ENCODE measurements around the gene COQ10A.

COQ10A gene

DNA sequence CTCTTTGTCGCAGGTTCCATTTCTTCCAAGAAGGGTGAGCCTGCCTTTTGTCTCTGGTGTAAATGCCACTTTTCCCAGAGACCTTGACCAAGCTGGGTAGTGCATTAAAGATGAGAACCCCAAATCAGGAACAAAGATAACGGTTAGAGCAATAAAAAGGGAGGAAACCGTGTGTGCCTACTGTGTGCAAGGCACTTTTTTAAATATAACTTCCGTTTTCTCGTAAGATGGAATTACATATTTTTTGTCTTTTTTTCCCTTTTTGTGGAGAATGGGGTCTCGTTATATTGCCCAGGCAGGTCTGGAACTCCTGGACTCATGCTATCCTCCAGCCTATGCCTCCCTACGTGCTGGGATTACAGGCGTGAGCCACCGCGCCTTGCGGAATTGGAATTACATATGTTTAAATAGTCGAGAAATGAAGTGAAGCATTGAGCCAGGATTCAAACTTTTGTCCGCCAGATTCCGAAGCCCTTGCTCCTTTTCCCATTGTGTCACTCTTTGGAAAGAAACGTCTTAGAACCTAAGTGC lies 43.1 kb upstream of the COQ10A start:
- H3K27ac ChIP-seq (ENCODE audit: low read depth, low read length), result peak overlapping the region; percentile 46
- no peaks in the 10 kb centered on the region for H3K36me3 ChIP-seq (ENCODE audit: low read length)
- TF ChIP-seq, protein P1, sequence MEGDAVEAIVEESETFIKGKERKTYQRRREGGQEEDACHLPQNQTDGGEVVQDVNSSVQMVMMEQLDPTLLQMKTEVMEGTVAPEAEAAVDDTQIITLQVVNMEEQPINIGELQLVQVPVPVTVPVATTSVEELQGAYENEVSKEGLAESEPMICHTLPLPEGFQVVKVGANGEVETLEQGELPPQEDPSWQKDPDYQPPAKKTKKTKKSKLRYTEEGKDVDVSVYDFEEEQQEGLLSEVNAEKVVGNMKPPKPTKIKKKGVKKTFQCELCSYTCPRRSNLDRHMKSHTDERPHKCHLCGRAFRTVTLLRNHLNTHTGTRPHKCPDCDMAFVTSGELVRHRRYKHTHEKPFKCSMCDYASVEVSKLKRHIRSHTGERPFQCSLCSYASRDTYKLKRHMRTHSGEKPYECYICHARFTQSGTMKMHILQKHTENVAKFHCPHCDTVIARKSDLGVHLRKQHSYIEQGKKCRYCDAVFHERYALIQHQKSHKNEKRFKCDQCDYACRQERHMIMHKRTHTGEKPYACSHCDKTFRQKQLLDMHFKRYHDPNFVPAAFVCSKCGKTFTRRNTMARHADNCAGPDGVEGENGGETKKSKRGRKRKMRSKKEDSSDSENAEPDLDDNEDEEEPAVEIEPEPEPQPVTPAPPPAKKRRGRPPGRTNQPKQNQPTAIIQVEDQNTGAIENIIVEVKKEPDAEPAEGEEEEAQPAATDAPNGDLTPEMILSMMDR (IDR thresholded peaks at IDR 0.05; ENCODE audit: insufficient read depth, low read length, poor library complexity, severe bottlenecking), result no peak
- TF ChIP-seq EZH2phosphoT487 (conservative IDR thresholded peaks at IDR 0.05; ENCODE audit: low read length), result no peak
- peak overlapping the region; percentile 96 for H3K9ac ChIP-seq (ENCODE audit: low read length)
- H3K4me2 ChIP-seq (ENCODE audit: low read depth, low read length, poor library complexity, severe bottlenecking), result peak overlapping the region; percentile 96
- no peaks in the 10 kb centered on the region for H3K9me2 ChIP-seq (replicated peaks; ENCODE audit: insufficient read depth, low read length)
- no peaks in the 10 kb centered on the region for H4K20me1 ChIP-seq (ENCODE audit: low read depth, low read length)
- peaks cover 34% of the 10 kb centered on the region for H3K79me2 ChIP-seq (ENCODE audit: insufficient read depth, low read length)
- H3F3A ChIP-seq (ENCODE audit: insufficient read depth), result peaks cover 6% of the 10 kb centered on the region
- H3K9me3 ChIP-seq (ENCODE audit: insufficient read depth, low read length), result no peaks in the 10 kb centered on the region
- H3K4me3 ChIP-seq (ENCODE audit: insufficient read depth, low read length, poor library complexity, severe bottlenecking), result peak overlapping the region; percentile 87
- peak overlapping the region; percentile 78 for H2AFZ ChIP-seq (ENCODE audit: low read depth, low read length, severe bottlenecking)
- no peaks in the 10 kb centered on the region for H3K27me3 ChIP-seq (ENCODE audit: low read length)

DNA sequence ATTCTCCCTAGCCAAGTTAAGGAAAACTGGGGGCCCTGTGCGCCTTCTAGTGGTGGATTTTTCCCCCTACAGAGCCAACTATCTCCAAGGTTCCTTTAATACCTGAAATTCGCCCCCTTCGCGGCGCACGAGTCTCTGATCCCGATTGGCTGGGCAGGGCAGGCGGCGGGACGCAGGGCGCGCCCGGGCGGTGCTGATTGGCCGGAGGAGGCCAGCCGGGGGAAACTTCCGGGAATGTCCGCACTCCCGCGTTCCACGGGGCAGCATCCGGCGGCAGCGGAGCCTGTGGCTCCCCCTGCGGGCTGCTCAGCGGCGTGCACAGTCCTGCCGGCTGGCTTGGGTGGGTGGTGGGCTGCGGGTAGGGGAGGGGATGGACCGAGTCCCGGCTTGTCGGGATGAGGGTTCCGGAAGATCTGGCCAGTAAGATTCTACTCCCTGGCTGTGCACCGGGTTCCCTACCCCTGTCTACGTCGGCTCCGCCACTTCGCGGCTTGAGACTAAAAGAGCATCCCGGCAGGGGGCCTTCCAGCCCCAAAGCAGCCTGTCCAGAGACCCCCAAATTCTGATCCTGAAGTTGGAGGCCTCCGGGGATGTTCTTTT lies 42.5 kb upstream of the COQ10A start, which contains the start of gene NABP2:
TSS of gene NABP2 (plus strand) at position 241 of the 600 bp plus-strand sequence. CDS start 515 bp downstream, outside the sequence.
- no peaks in the 10 kb centered on the region for H3K27me3 ChIP-seq (ENCODE audit: low read length)

DNA sequence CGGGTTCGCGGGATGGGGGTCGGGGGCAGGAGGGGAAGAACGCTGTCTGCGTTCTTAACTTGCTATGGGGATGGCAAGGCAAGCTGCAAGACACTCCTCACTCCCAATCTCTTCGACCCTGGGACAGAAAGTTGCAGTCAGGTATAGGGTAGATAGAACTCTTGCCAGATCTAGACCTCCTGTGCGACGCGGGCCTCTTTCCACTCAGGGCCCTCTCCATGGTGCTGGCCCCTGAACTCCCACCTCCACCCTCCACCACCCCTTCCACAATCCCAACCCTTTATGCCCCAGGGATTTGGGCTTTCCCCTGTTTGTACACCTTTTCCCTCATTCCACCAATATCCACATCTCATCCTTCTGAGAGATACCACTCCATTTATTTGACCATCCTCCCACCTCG lies 41.8 kb upstream of the COQ10A start:
- H3K27me3 ChIP-seq (ENCODE audit: low read length), result no peaks in the 10 kb centered on the region
- H3K9me2 ChIP-seq (replicated peaks; ENCODE audit: insufficient read depth, low read length), result no peaks in the 10 kb centered on the region
- H3K4me3 ChIP-seq (ENCODE audit: insufficient read depth, low read length, poor library complexity, severe bottlenecking), result peak overlapping the region; percentile 87
- no peaks in the 10 kb centered on the region for H3K9me3 ChIP-seq (ENCODE audit: insufficient read depth, low read length)
- peaks cover 28% of the 10 kb centered on the region for H3K79me2 ChIP-seq (ENCODE audit: insufficient read depth, low read length)
- peaks cover 6% of the 10 kb centered on the region for H3F3A ChIP-seq (ENCODE audit: insufficient read depth)
- no peak for TF ChIP-seq EZH2phosphoT487 (conservative IDR thresholded peaks at IDR 0.05; ENCODE audit: low read length)
- TF ChIP-seq, protein P1 (IDR thresholded peaks at IDR 0.05; ENCODE audit: insufficient read depth, low read length, poor library complexity, severe bottlenecking), result no peak
- peak overlapping the region; percentile 96 for H3K9ac ChIP-seq (ENCODE audit: low read length)
- no peak overlapping the region for H2AFZ ChIP-seq (ENCODE audit: low read depth, low read length, severe bottlenecking)
- H3K36me3 ChIP-seq (ENCODE audit: low read length), result no peaks in the 10 kb centered on the region
- H3K27ac ChIP-seq (ENCODE audit: low read depth, low read length), result peak overlapping the region; percentile 53
- H3K4me2 ChIP-seq (ENCODE audit: low read depth, low read length, poor library complexity, severe bottlenecking), result peak overlapping the region; percentile 96
- H4K20me1 ChIP-seq (ENCODE audit: low read depth, low read length), result no peaks in the 10 kb centered on the region

More for the DNA sequence above, 42.5 kb upstream of the COQ10A start, which contains the start of gene NABP2:
- Histone ChIP-seq H3K9ac (ENCODE audit: low read length) (peak within 1 kb of the TSS; percentile 96), H3K4me3 (ENCODE audit: insufficient read depth, low read length, poor library complexity, severe bottlenecking) (peak within 1 kb of the TSS; percentile 87), H3K79me2 (ENCODE audit: insufficient read depth, low read length) (peaks cover 34% of the 10 kb centered on the region), H3K9me3 (ENCODE audit: insufficient read depth, low read length) (no peaks in the 10 kb centered on the region), H3K4me2 (ENCODE audit: low read depth, low read length, poor library complexity, severe bottlenecking) (peak within 1 kb of the TSS; percentile 96), H2AFZ (ENCODE audit: low read depth, low read length, severe bottlenecking) (peak within 1 kb of the TSS; percentile 78), H3K27ac (ENCODE audit: low read depth, low read length) (peak within 1 kb of the TSS; percentile 53), H3K9me2 (replicated peaks; ENCODE audit: insufficient read depth, low read length) (no peaks in the 10 kb centered on the region), H3K36me3 (ENCODE audit: low read length) (no peaks in the 10 kb centered on the region), H4K20me1 (ENCODE audit: low read depth, low read length) (no peaks in the 10 kb centered on the region), H3F3A (ENCODE audit: insufficient read depth) (peaks cover 6% of the 10 kb centered on the region)
- no peak for TF ChIP-seq EZH2phosphoT487 (conservative IDR thresholded peaks at IDR 0.05; ENCODE audit: low read length)
- TF ChIP-seq, protein P1 (IDR thresholded peaks at IDR 0.05; ENCODE audit: insufficient read depth, low read length, poor library complexity, severe bottlenecking), result peak; percentile 93

Measured in SU-DHL-6 (cell line).